Neural cell (in vitro differentiated cells): ENCODE results near the gene TTF1. TPM values are rescaled to one million over a fixed set of nuclear protein-coding genes. Genes with fewer than 3 reads are reported as not detected.

Source experiments
- H2AFZ ChIP-seq: fragments of 200-600, 300-800 bp; sonication (generic), shearing (Covaris generic); 2 replicates; pipeline ENCODE4 v1.6.0; 2014; ENCODE audit warnings: low read depth, mild to moderate bottlenecking, antibody characterized with exemption, low read length, moderate library complexity
- H3F3A ChIP-seq: fragments of 200-600 bp; shearing (Covaris generic); 2 replicates; pipeline ENCODE4 v1.6.1; 2016; ENCODE audit warnings: mild to moderate bottlenecking, moderate library complexity, mixed read lengths, antibody characterized with exemption, low read length; ENCODE audit not compliant: insufficient read depth, poor library complexity, severe bottlenecking
- H3K27ac ChIP-seq: fragments of 200-600, 300-800 bp; sonication (generic), shearing (Covaris generic); 2 replicates; pipeline ENCODE4 v1.5.1; 2014; ENCODE audit warnings: mild to moderate bottlenecking, low read length, moderate library complexity
- H3K27me3 ChIP-seq: fragments of 300-800, 200-600 bp; sonication (generic), shearing (Covaris generic); 2 replicates; pipeline ENCODE4 v1.6.0; 2014; ENCODE audit warnings: mild to moderate bottlenecking, low read depth, low read length, moderate library complexity; ENCODE audit not compliant: insufficient read depth
- H3K36me3 ChIP-seq: fragments of 300-800, 200-600 bp; sonication (generic), shearing (Covaris generic); 2 replicates; pipeline ENCODE4 v1.5.1; 2014; ENCODE audit warnings: mild to moderate bottlenecking, antibody characterized with exemption, low read length, moderate library complexity; ENCODE audit not compliant: insufficient read depth
- H3K4me2 ChIP-seq: fragments of 300-800, 200-600 bp; sonication (generic), shearing (Covaris generic); 2 replicates; pipeline ENCODE4 v1.6.0; 2014; ENCODE audit warnings: mild to moderate bottlenecking, low read length
- H3K4me3 ChIP-seq: fragments of 300-800, 200-600 bp; sonication (generic), shearing (Covaris generic); 2 replicates; pipeline ENCODE4 v1.5.1; 2014; ENCODE audit warnings: mild to moderate bottlenecking, low read length, moderate library complexity
- H3K79me2 ChIP-seq: fragments of 200-600 bp; shearing (Covaris generic); replicated peaks from 2 replicates; pipeline ENCODE4 v1.6.0; 2014; ENCODE audit warnings: mild to moderate bottlenecking, low read length, moderate library complexity; ENCODE audit not compliant: insufficient read depth
- H3K9ac ChIP-seq: fragments of 300-800, 200-600 bp; sonication (generic), shearing (Covaris generic); 2 replicates; pipeline ENCODE4 v1.6.1; 2016; ENCODE audit warnings: mild to moderate bottlenecking, low read length, mixed read lengths
- H3K9me2 ChIP-seq: fragments of 200-600 bp; shearing (Covaris generic); 2 replicates; pipeline ENCODE4 v1.6.1; 2016; ENCODE audit warnings: mild to moderate bottlenecking, low read length, mixed read lengths; ENCODE audit not compliant: insufficient read depth
- H3K9me3 ChIP-seq: fragments of 200-600, 300-800 bp; sonication (generic), shearing (Covaris generic); 2 replicates; pipeline ENCODE4 v1.6.1; 2016; ENCODE audit warnings: mild to moderate bottlenecking, mixed run types, low read length, moderate library complexity, mixed read lengths
- H4K20me1 ChIP-seq: fragments of 200-600 bp; shearing (Covaris generic); 2 replicates; pipeline ENCODE4 v1.6.1; 2016; ENCODE audit warnings: mild to moderate bottlenecking, mixed run types; ENCODE audit not compliant: insufficient read depth
- EP300 ChIP-seq: fragments of 450-650 bp; conservative IDR thresholded peaks from 2 replicates; pipeline ENCODE4 v1.6.1; 2014; ENCODE audit warnings: antibody characterized with exemption, mild to moderate bottlenecking, moderate library complexity; ENCODE audit not compliant: poor library complexity, severe bottlenecking
- EZH2 ChIP-seq: fragments of 200-600, 300-800 bp; shearing (Covaris generic), sonication (generic); IDR thresholded peaks from 2 replicates; pipeline ENCODE4 v1.6.1; 2014; ENCODE audit warnings: antibody characterized with exemption, low read length, borderline replicate concordance, mild to moderate bottlenecking; ENCODE audit not compliant: insufficient read depth, poor library complexity, severe bottlenecking
- MXI1 ChIP-seq: fragments of 450-650 bp; conservative IDR thresholded peaks from 2 replicates; pipeline ENCODE4 v1.6.1; 2014; ENCODE audit warnings: antibody characterized with exemption, mild to moderate bottlenecking; ENCODE audit not compliant: poor library complexity, severe bottlenecking
- POLR2AphosphoS5 ChIP-seq: IDR thresholded peaks from 2 replicates; pipeline ENCODE4 v1.6.1; 2012
- RAD21 ChIP-seq: fragments of 450-650 bp; conservative IDR thresholded peaks from 2 replicates; pipeline ENCODE4 v1.6.1; 2014; ENCODE audit warnings: antibody characterized with exemption, mild to moderate bottlenecking, moderate library complexity
- SMC3 ChIP-seq: fragments of 450-650 bp; conservative IDR thresholded peaks from 2 replicates; pipeline ENCODE4 v1.6.1; 2014; ENCODE audit warnings: antibody characterized with exemption, mild to moderate bottlenecking, moderate library complexity; ENCODE audit not compliant: poor library complexity
- TAF1 ChIP-seq: IDR thresholded peaks from 2 replicates; pipeline ENCODE4 v1.6.1; 2012; ENCODE audit warnings: low read depth
- polyA plus RNA-seq: library from polyadenylated mRNA; depleted of rRNA; stranded (reverse); fragments of >200 nt; gene quantifications from 2 replicates; pipeline ENCODE4 v1.2.3, GENCODE V29; 2014
- TF ChIP-seq, protein P1 (sequence below): IDR thresholded peaks from 2 replicates; pipeline ENCODE4 v1.6.1; 2012; ENCODE audit warnings: borderline replicate concordance
- TF ChIP-seq, protein P2 (sequence below): fragments of 450-650 bp; IDR thresholded peaks from 2 replicates; pipeline ENCODE4 v1.5.1; 2014; ENCODE audit warnings: antibody characterized with exemption, mild to moderate bottlenecking, moderate library complexity; ENCODE audit not compliant: poor library complexity, severe bottlenecking

The TTF1 gene
- polyA plus RNA-seq, 1 donor from 2014 or later: 27.1 TPM

DNA sequence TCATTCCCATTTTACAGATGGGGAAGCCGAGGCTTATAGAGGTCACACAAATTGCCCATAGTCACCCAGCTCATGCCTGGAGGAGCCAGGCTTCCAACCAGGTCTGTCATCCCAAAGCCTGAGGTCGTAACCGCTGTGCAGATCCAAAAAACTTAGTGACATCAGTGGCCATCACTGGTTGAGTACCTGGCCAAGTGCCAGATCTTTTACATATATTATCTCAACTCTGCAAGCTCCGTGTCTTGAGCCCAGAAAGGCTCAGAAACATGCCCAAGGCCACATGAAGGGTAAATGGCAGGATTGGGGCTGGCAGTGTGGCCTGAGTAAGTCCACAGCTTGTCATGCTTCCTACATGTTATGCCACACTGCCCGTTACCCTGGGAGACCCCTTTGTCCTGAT is 16.9 kb upstream of the TTF1 start:
- no peaks in the 10 kb centered on the region for H3K9me3 ChIP-seq
- no peaks in the 10 kb centered on the region for H3K36me3 ChIP-seq
- no peaks in the 10 kb centered on the region for H4K20me1 ChIP-seq
- no peak overlapping the region for H2AFZ ChIP-seq
- no peaks in the 10 kb centered on the region for H3F3A ChIP-seq
- no peaks in the 10 kb centered on the region for H3K79me2 ChIP-seq
- H3K27ac ChIP-seq: no peak overlapping the region
- no peaks in the 10 kb centered on the region for H3K9me2 ChIP-seq
- H3K4me2 ChIP-seq: no peak overlapping the region
- no peak overlapping the region for H3K4me3 ChIP-seq
- TF ChIP-seq SMC3 (no peak), EZH2 (no peak), RAD21 (no peak), EP300 (no peak), TAF1 (no peak), MXI1 (no peak), POLR2AphosphoS5 (no peak)
- TF ChIP-seq, protein P1, sequence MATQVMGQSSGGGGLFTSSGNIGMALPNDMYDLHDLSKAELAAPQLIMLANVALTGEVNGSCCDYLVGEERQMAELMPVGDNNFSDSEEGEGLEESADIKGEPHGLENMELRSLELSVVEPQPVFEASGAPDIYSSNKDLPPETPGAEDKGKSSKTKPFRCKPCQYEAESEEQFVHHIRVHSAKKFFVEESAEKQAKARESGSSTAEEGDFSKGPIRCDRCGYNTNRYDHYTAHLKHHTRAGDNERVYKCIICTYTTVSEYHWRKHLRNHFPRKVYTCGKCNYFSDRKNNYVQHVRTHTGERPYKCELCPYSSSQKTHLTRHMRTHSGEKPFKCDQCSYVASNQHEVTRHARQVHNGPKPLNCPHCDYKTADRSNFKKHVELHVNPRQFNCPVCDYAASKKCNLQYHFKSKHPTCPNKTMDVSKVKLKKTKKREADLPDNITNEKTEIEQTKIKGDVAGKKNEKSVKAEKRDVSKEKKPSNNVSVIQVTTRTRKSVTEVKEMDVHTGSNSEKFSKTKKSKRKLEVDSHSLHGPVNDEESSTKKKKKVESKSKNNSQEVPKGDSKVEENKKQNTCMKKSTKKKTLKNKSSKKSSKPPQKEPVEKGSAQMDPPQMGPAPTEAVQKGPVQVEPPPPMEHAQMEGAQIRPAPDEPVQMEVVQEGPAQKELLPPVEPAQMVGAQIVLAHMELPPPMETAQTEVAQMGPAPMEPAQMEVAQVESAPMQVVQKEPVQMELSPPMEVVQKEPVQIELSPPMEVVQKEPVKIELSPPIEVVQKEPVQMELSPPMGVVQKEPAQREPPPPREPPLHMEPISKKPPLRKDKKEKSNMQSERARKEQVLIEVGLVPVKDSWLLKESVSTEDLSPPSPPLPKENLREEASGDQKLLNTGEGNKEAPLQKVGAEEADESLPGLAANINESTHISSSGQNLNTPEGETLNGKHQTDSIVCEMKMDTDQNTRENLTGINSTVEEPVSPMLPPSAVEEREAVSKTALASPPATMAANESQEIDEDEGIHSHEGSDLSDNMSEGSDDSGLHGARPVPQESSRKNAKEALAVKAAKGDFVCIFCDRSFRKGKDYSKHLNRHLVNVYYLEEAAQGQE: no peak
- TF ChIP-seq, protein P2, sequence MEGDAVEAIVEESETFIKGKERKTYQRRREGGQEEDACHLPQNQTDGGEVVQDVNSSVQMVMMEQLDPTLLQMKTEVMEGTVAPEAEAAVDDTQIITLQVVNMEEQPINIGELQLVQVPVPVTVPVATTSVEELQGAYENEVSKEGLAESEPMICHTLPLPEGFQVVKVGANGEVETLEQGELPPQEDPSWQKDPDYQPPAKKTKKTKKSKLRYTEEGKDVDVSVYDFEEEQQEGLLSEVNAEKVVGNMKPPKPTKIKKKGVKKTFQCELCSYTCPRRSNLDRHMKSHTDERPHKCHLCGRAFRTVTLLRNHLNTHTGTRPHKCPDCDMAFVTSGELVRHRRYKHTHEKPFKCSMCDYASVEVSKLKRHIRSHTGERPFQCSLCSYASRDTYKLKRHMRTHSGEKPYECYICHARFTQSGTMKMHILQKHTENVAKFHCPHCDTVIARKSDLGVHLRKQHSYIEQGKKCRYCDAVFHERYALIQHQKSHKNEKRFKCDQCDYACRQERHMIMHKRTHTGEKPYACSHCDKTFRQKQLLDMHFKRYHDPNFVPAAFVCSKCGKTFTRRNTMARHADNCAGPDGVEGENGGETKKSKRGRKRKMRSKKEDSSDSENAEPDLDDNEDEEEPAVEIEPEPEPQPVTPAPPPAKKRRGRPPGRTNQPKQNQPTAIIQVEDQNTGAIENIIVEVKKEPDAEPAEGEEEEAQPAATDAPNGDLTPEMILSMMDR: no peak
- H3K27me3 ChIP-seq: peaks cover 33% of the 10 kb centered on the region
- H3K9ac ChIP-seq: no peak overlapping the region

DNA sequence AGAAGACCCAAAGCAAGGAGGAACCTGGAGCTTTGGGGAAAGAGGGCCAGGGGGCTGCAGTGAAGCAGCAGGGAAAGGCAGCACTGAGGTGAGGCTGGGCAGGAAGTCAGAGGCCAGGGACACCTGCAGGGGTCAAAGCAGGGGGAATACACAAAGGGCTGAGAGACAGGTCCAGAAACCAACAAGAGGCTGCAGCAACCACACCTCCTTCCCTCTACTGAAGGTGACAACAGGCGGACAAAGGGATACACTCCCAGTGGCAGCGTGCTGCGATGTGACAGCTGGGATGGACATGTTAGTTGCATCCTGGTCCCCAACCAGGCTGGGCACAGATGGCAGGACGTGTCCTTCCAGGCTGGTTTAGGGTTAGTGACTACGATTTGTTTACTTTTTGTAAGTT is 15.9 kb upstream of the TTF1 start:
- H3K27ac ChIP-seq: no peak overlapping the region
- no peaks in the 10 kb centered on the region for H4K20me1 ChIP-seq
- H3K27me3 ChIP-seq: peaks cover 42% of the 10 kb centered on the region
- TF ChIP-seq MXI1 (no peak), POLR2AphosphoS5 (no peak), EZH2 (no peak), EP300 (no peak), RAD21 (no peak), SMC3 (no peak), TAF1 (no peak)
- TF ChIP-seq, protein P1: no peak
- TF ChIP-seq, protein P2: no peak
- no peak overlapping the region for H2AFZ ChIP-seq
- no peaks in the 10 kb centered on the region for H3K9me3 ChIP-seq
- no peak overlapping the region for H3K4me3 ChIP-seq
- no peak overlapping the region for H3K4me2 ChIP-seq
- no peaks in the 10 kb centered on the region for H3K36me3 ChIP-seq
- H3K79me2 ChIP-seq: no peaks in the 10 kb centered on the region
- no peaks in the 10 kb centered on the region for H3K9me2 ChIP-seq
- no peaks in the 10 kb centered on the region for H3F3A ChIP-seq
- no peak overlapping the region for H3K9ac ChIP-seq
